ENCODE results near the gene ITPR2. TPM values are rescaled to one million over a fixed set of nuclear protein-coding genes. Genes with fewer than 3 reads are reported as not detected.

The ITPR2 gene
- total RNA-seq, 1 experiment from 2014 or later = 26.0 TPM

- Histone ChIP-seq H3K79me2 (ENCODE audit: low read depth) (no peaks in the 10 kb centered on the region), H3K36me3 (ENCODE audit: low read depth) (no peaks in the 10 kb centered on the region), H3K4me1 (replicated peaks; ENCODE audit: insufficient read depth) (peaks cover 9% of the 10 kb centered on the region; the same call in 1 of the 2 replicates), H3K27me3 (ENCODE audit: insufficient read depth, low read depth) (no peaks in the 10 kb centered on the region), H2AFZ (no peak overlapping the region), H3F3A (ENCODE audit: insufficient read depth, low read depth) (peaks cover 5% of the 10 kb centered on the region; the same call in 1 of the 2 replicates), H3K4me3 (no peak overlapping the region), H3K27ac (no peak overlapping the region), H3K4me2 (no peak overlapping the region), H3K9me2 (ENCODE audit: insufficient read depth) (no peaks in the 10 kb centered on the region), H4K20me1 (ENCODE audit: insufficient read depth) (no peaks in the 10 kb centered on the region), H3K9me3 (ENCODE audit: insufficient read depth, low read depth) (no peaks in the 10 kb centered on the region; the same call in 1 of the 2 replicates)
- CTCF ChIA-PET = no interaction called here
- POLR2A ChIA-PET (ENCODE audit: unreplicated experiment) = no interaction called here
- intact Hi-C loops (cut with micrococcal nuclease; ENCODE audit: unreplicated experiment) = no loop called here
- no TSS peak for BruUV-seq (replicated peaks)
- TF ChIP-seq CTCF (conservative IDR thresholded peaks at IDR 0.05) (no peak), EZH2 (IDR thresholded peaks at IDR 0.05; ENCODE audit: low read depth) (no peak)
- no peak for DNase-seq
Measured at GRCh38 chr12:26290565-26290964, 542.4 kb downstream of the ITPR2 start.

GRCh38 chr12:26287671-26288381, 545.2 kb downstream of the ITPR2 start:
- H3K9me3 ChIP-seq (ENCODE audit: insufficient read depth, low read depth) = no peaks in the 10 kb centered on the region; the same call in 1 of the 2 replicates
- H3K9me2 ChIP-seq (ENCODE audit: insufficient read depth) = no peaks in the 10 kb centered on the region
- no peak overlapping the region for H3K4me2 ChIP-seq
- H2AFZ ChIP-seq = no peak overlapping the region
- H3K4me1 ChIP-seq (replicated peaks; ENCODE audit: insufficient read depth) = no peaks in the 10 kb centered on the region
- TF ChIP-seq EZH2 (IDR thresholded peaks at IDR 0.05; ENCODE audit: low read depth) = no peak
- TF ChIP-seq CTCF (conservative IDR thresholded peaks at IDR 0.05) = no peak
- H4K20me1 ChIP-seq (ENCODE audit: insufficient read depth) = no peaks in the 10 kb centered on the region
- no TSS peak for BruUV-seq (replicated peaks)
- no peaks in the 10 kb centered on the region for H3K27me3 ChIP-seq (ENCODE audit: insufficient read depth, low read depth)
- H3K27ac ChIP-seq = no peak overlapping the region
- ChIA-PET CTCF (no interaction called here), POLR2A (ENCODE audit: unreplicated experiment) (interaction anchor here (0.6 kb wide), 2 partner anchors 15 to 276 kb away, joined by 3 to 4 read pairs; no protein-coding TSS in a partner anchor)
- no peak overlapping the region for H3K4me3 ChIP-seq
- H3K79me2 ChIP-seq (ENCODE audit: low read depth) = no peaks in the 10 kb centered on the region
- no peaks in the 10 kb centered on the region for H3F3A ChIP-seq (ENCODE audit: insufficient read depth, low read depth)
- peak in 1 of 2 experiments; percentile 39 for DNase-seq
- H3K36me3 ChIP-seq (ENCODE audit: low read depth) = no peaks in the 10 kb centered on the region
- intact Hi-C loops (cut with micrococcal nuclease; ENCODE audit: unreplicated experiment) = no loop called here

Other genes starting within 250 kb of the ITPR2 start
- 34.4 and 40.8 TPM in 2 replicates for gene INTS13, start 104.8 kb upstream of the ITPR2 start, total RNA-seq (2021)
- gene FGFR1OP2, start 105.3 kb upstream of the ITPR2 start, total RNA-seq (2021) = 38.8 and 45.7 TPM in 2 replicates
- gene TM7SF3, start 181.2 kb upstream of the ITPR2 start, total RNA-seq (2021) = 57.0 and 67.7 TPM in 2 replicates
- 44.1 and 83.6 TPM in 2 replicates for gene MED21, start 189.4 kb upstream of the ITPR2 start, total RNA-seq (2021)
- not detected in 2 replicates for gene C12orf71, start 249.4 kb upstream of the ITPR2 start, total RNA-seq (2021)

All from PC-9 (cell line).